OCI-LY7 (cell line): ENCODE data around the gene PHETA1. TPM values are rescaled to one million over a fixed set of nuclear protein-coding genes. Genes with fewer than 3 reads are reported as not detected.

Experiments used
- BruUV-seq: library from RNA; stranded (reverse); fragments of 400-500 nt; replicated peaks from 2 replicates; lab custom pipeline; 2021; lab: Mats Ljungman, UMichigan
- CTCF ChIA-PET: fragments of 300-600 bp; sonication (Branson Sonifier 250); formaldehyde crosslinking; loops from one replicate; lab custom pipeline; 2022; ENCODE audit warnings: antibody characterized with exemption; ENCODE audit not compliant: unreplicated experiment; lab: Charles Lee
- POLR2A ChIA-PET: fragments of 300-600 bp; sonication (Branson Sonifier 250); formaldehyde crosslinking; loops from one replicate; lab custom pipeline; 2022; ENCODE audit warnings: antibody characterized with exemption; lab: Charles Lee
- DNase-seq: peaks from one replicate; pipeline ENCODE4 v3.0.0-alpha.2; 2015; ENCODE audit warnings: low spot score
- H2AFZ ChIP-seq: fragments of 200-600 bp; sonication (generic), shearing (Covaris generic); 2 replicates; pipeline ENCODE4 v1.6.1; 2014; ENCODE audit warnings: mild to moderate bottlenecking, antibody characterized with exemption, low read length, moderate library complexity
- H3K27ac ChIP-seq: fragments of 200-600 bp; sonication (generic); 2 replicates; pipeline ENCODE4 v1.5.1; 2014; ENCODE audit warnings: mixed run types, low read depth, mild to moderate bottlenecking, moderate library complexity, low read length, inconsistent platforms; ENCODE audit not compliant: poor library complexity, severe bottlenecking
- H3K36me3 ChIP-seq: fragments of 200-600 bp; sonication (generic); 2 replicates; pipeline ENCODE4 v1.6.1; 2014; ENCODE audit warnings: mild to moderate bottlenecking, antibody characterized with exemption, low read length, moderate library complexity, mixed read lengths; ENCODE audit not compliant: insufficient read depth
- H3K4me1 ChIP-seq: fragments of 200-600 bp; sonication (generic); 2 replicates; pipeline ENCODE4 v1.5.1; 2014; ENCODE audit warnings: mild to moderate bottlenecking, low read length; ENCODE audit not compliant: insufficient read depth, poor library complexity, severe bottlenecking
- H3K4me2 ChIP-seq: fragments of 200-600 bp; sonication (generic); 2 replicates; pipeline ENCODE4 v1.6.1; 2014; ENCODE audit warnings: mild to moderate bottlenecking, low read length
- H3K4me3 ChIP-seq: fragments of 200-600 bp; sonication (generic); 2 replicates; pipeline ENCODE4 v1.5.1; 2014; ENCODE audit warnings: mild to moderate bottlenecking, low read depth, low read length; ENCODE audit not compliant: poor library complexity, severe bottlenecking
- H3K79me2 ChIP-seq: fragments of 200-600 bp; sonication (generic); 2 replicates; pipeline ENCODE4 v1.6.1; 2016; ENCODE audit warnings: low read depth, mild to moderate bottlenecking, low read length, moderate library complexity, mixed read lengths; ENCODE audit not compliant: insufficient read depth
- H3K9me2 ChIP-seq: fragments of 200-600 bp; sonication (generic); 2 replicates; pipeline ENCODE4 v1.6.1; 2016; ENCODE audit warnings: mild to moderate bottlenecking, low read length, mixed read lengths; ENCODE audit not compliant: insufficient read depth
- H3K9me3 ChIP-seq: fragments of 200-600 bp; sonication (generic); 2 replicates; pipeline ENCODE4 v1.6.1; 2014; ENCODE audit warnings: mild to moderate bottlenecking, mixed run types, low read length, mixed read lengths
- H4K20me1 ChIP-seq: fragments of 200-600 bp; sonication (generic); 2 replicates; pipeline ENCODE4 v1.6.1; 2014; ENCODE audit warnings: mild to moderate bottlenecking, antibody characterized with exemption, low read length, moderate library complexity, mixed read lengths; ENCODE audit not compliant: insufficient read depth
- EZH2phosphoT487 ChIP-seq: fragments of 200-600 bp; sonication (generic); IDR thresholded peaks from 2 replicates; pipeline ENCODE4 v1.6.1; 2018; ENCODE audit warnings: low read depth, borderline replicate concordance, mild to moderate bottlenecking, mixed run types, antibody characterized with exemption, low read length, moderate library complexity, mixed read lengths
- intact Hi-C: fragments of 100-400 bp; cut with micrococcal nuclease; formaldehyde crosslinking; loops from one replicate; pipeline ENCODE4 v1.10.0; 2022; ENCODE audit not compliant: unreplicated experiment
- total RNA-seq, 2 experiments: library from RNA; depleted of rRNA in 1 of 2; stranded (reverse); fragments of >200 nt in 1 of 2; shearing (Covaris generic) in 1 of 2; gene quantifications; 2 replicates each; pipeline ENCODE4 v1.2.3, GENCODE V29; 2014 to 2022
- TF ChIP-seq, protein P1 (sequence below): fragments of 200-600 bp; sonication (generic); conservative IDR thresholded peaks from 2 replicates; pipeline ENCODE4 v1.5.1; 2014; ENCODE audit warnings: mild to moderate bottlenecking, antibody characterized with exemption, low read length, moderate library complexity, mixed read lengths

PHETA1 gene
- total RNA-seq, 2 experiments from 2014 or later: 0.73 to 2.7 TPM

DNA sequence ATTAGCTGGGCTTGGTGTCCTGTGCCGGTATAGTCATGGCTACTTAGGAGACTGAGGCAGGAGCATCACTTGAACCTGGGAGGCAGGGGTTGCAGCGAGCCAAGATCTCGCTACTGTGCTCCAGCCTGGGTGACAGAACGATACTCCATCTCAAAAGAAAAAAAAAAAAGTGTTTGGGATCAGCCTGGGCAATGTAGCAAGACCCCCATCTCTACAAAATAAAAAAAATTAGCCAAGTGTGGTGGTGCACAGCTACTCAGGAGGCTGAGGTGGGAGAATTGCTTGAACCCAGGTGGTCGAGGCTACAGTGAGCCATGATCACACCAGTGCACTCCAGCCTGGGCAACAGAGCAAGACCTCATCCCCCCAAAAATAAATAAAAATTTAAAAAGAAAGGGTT, 47.6 kb downstream of the PHETA1 start:
- Histone ChIP-seq H3K27ac (no peak overlapping the region), H4K20me1 (no peaks in the 10 kb centered on the region), H3K36me3 (no peaks in the 10 kb centered on the region), H2AFZ (no peak overlapping the region), H3K4me3 (no peak overlapping the region), H3K4me2 (no peak overlapping the region), H3K4me1 (no peaks in the 10 kb centered on the region), H3K9me2 (no peaks in the 10 kb centered on the region), H3K9me3 (no peaks in the 10 kb centered on the region), H3K79me2 (no peaks in the 10 kb centered on the region)
- intact Hi-C loops: no loop called here
- DNase-seq: no peak
- ChIA-PET CTCF (no interaction called here), POLR2A (interaction anchor here (0.6 kb wide), 1 partner anchor 264 kb away, joined by 5 read pairs; no protein-coding TSS in a partner anchor)
- no peak for TF ChIP-seq EZH2phosphoT487
- BruUV-seq: no TSS peak

DNA sequence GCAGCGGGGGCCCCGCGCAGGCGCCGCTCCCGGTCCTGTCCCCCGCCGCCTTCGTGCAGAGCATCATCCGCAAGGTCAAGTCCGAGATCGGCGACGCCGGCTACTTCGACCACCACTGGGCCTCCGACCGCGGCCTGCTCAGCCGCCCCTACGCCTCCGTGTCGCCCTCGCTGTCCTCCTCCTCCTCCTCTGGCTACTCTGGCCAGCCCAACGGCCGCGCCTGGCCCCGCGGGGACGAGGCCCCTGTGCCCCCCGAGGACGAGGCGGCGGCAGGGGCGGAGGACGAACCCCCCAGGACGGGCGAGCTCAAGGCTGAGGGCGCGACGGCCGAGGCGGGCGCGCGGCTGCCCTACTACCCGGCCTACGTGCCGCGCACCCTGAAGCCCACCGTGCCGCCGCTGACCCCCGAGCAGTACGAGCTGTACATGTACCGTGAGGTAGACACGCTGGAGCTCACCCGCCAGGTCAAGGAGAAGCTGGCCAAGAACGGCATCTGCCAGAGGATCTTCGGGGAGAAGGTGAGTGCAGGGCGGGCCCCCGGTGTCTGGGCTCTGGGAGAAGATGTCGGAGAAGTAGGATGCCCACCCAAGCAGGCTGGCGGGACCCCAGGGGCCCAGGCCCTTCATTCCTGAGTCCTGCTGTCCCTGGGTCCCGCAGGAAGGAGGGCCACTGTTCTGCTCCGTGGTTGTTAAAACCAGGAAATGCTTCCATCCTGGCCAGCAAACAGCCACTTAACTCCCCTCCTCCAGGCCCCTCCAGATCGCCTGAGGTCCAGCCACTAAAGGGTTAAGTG, 48.4 kb downstream of the PHETA1 start:
- ChIA-PET POLR2A (no interaction called here), CTCF (no interaction called here)
- Histone ChIP-seq H3K9me2 (no peaks in the 10 kb centered on the region), H4K20me1 (no peaks in the 10 kb centered on the region), H3K9me3 (no peaks in the 10 kb centered on the region), H3K36me3 (no peaks in the 10 kb centered on the region), H3K27ac (no peak overlapping the region), H3K79me2 (no peaks in the 10 kb centered on the region), H2AFZ (no peak overlapping the region), H3K4me3 (no peak overlapping the region), H3K4me2 (no peak overlapping the region), H3K4me1 (no peaks in the 10 kb centered on the region)
- no TSS peak for BruUV-seq
- intact Hi-C loops: no loop called here
- TF ChIP-seq EZH2phosphoT487: no peak
- TF ChIP-seq, protein P1, sequence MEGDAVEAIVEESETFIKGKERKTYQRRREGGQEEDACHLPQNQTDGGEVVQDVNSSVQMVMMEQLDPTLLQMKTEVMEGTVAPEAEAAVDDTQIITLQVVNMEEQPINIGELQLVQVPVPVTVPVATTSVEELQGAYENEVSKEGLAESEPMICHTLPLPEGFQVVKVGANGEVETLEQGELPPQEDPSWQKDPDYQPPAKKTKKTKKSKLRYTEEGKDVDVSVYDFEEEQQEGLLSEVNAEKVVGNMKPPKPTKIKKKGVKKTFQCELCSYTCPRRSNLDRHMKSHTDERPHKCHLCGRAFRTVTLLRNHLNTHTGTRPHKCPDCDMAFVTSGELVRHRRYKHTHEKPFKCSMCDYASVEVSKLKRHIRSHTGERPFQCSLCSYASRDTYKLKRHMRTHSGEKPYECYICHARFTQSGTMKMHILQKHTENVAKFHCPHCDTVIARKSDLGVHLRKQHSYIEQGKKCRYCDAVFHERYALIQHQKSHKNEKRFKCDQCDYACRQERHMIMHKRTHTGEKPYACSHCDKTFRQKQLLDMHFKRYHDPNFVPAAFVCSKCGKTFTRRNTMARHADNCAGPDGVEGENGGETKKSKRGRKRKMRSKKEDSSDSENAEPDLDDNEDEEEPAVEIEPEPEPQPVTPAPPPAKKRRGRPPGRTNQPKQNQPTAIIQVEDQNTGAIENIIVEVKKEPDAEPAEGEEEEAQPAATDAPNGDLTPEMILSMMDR: no peak
- no peak for DNase-seq

DNA sequence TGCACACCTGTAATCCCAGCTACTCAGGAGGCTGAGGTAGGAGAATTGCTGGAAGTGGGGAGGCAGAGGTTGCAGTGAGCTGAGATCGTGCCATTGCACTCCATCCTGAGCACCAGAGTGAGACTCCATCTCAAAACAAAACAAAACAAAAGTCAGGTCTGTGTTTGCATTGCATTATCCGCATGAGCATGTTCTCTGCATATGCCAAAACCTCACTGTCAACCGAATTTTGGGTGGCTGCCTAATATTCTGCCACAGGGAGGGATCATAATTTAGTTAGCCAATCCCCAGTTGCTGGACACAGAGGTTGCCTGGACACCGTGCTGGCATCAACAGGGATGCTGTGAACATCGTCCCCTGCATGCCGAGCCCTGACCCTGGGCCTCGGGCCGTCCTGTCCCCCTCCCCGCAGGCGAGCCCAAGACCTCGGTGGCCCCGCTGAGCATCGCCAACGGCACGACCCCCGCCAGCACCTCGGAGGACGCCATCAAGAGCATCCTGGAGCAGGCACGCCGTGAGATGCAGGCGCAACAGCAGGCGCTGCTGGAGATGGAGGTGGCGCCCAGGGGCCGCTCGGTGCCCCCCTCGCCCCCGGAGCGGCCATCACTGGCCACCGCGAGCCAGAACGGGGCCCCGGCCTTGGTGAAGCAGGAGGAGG, 49.2 kb downstream of the PHETA1 start:
- no peak overlapping the region for H2AFZ ChIP-seq
- POLR2A ChIA-PET: interaction anchor here (0.8 kb wide), 1 partner anchor 255 kb away, joined by 3 read pairs; no protein-coding TSS in a partner anchor
- DNase-seq: no peak
- H3K79me2 ChIP-seq: no peaks in the 10 kb centered on the region
- intact Hi-C loops: no loop called here
- no peaks in the 10 kb centered on the region for H3K9me3 ChIP-seq
- H3K4me1 ChIP-seq: no peaks in the 10 kb centered on the region
- no peaks in the 10 kb centered on the region for H4K20me1 ChIP-seq
- H3K27ac ChIP-seq: no peak overlapping the region
- no peaks in the 10 kb centered on the region for H3K9me2 ChIP-seq
- H3K36me3 ChIP-seq: no peaks in the 10 kb centered on the region
- no TSS peak for BruUV-seq
- no peak overlapping the region for H3K4me3 ChIP-seq
- H3K4me2 ChIP-seq: no peak overlapping the region
- CTCF ChIA-PET: no interaction called here
- no peak for TF ChIP-seq EZH2phosphoT487
